HG03095 (cell line): ENCODE data around the gene AP3S1.

Experiments used
- ATAC-seq: cut with Tn5 transposase; IDR thresholded peaks from one replicate; pipeline ENCODE4 v1.9.1; 2021; ENCODE audit warnings: moderate library complexity; ENCODE audit not compliant: unreplicated experiment

Gene AP3S1

GRCh38 chr5:115936031-115936430 lies 94.3 kb downstream of the AP3S1 start:
- no peak for ATAC-seq

GRCh38 chr5:115939059-115939458 lies 97.3 kb downstream of the AP3S1 start:
- ATAC-seq = no peak

GRCh38 chr5:115940080-115940810 lies 98.5 kb downstream of the AP3S1 start:
- ATAC-seq = no peak

- ATAC-seq = no peak
Observed at GRCh38 chr5:115941051-115941675, 99.4 kb downstream of the AP3S1 start.

GRCh38 chr5:115944501-115944900 lies 102.8 kb downstream of the AP3S1 start:
- ATAC-seq = no peak

GRCh38 chr5:115946655-115947054 lies 104.9 kb downstream of the AP3S1 start:
- no peak for ATAC-seq

GRCh38 chr5:115947260-115947659 lies 105.5 kb downstream of the AP3S1 start:
- no peak for ATAC-seq

GRCh38 chr5:115948091-115948534 lies 106.4 kb downstream of the AP3S1 start:
- ATAC-seq = no peak

GRCh38 chr5:115949096-115949495 lies 107.4 kb downstream of the AP3S1 start:
- ATAC-seq = no peak

GRCh38 chr5:115952588-115952987 lies 110.9 kb downstream of the AP3S1 start:
- ATAC-seq = no peak

- ATAC-seq = no peak
Observed at GRCh38 chr5:115954144-115954543, 112.4 kb downstream of the AP3S1 start.

- no peak for ATAC-seq
Observed at GRCh38 chr5:115956957-115957356, 115.2 kb downstream of the AP3S1 start.

GRCh38 chr5:115961381-115962238 lies 119.9 kb downstream of the AP3S1 start:
- ATAC-seq = no peak

GRCh38 chr5:115962239-115962564 lies 120.5 kb downstream of the AP3S1 start, which contains the start of gene LVRN:
TSS of gene LVRN (plus strand) at chr5:115962475. CDS start at chr5:115962618, 143 bp downstream.
- no peak for ATAC-seq

- no peak for ATAC-seq
Observed at GRCh38 chr5:115962565-115963402, 121.0 kb downstream of the AP3S1 start.

- no peak for ATAC-seq
Observed at GRCh38 chr5:115963566-115963965, 121.8 kb downstream of the AP3S1 start.
